ENCODE data around the gene OR5D13.

The OR5D13 gene

GRCh38 chr11:55773138-55773537 lies at the start of gene OR5D13:
Gene OR5D13, plus strand, starts transcription at chr11:55773438. Its CDS starts 0 bp downstream, at chr11:55773438.
- FAIRE-seq: no peak

- FAIRE-seq: no peak
Measured at GRCh38 chr11:55726715-55727324, 46.4 kb upstream of the OR5D13 start.

DNA sequence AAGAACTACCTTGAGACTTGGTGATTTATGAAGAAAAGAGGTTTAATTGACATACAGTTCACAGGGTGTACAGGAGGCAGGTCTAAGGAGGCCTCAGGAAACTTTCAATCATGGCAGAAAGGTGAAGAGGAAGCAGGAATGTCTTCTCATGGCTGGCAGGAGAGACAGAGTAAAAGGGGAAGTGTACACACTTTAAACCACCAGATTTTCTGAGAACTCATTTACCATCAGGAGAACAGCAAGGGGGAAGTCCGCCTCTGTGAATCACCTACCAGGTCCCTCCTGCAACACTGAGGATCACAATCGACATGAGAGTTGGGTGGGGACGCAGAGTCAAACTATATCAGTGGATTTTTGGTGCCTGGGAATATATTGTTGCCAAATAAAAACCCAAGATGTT lies 40.3 kb upstream of the OR5D13 start:
- no peak for FAIRE-seq

- no peak for FAIRE-seq
Measured at GRCh38 chr11:55791606-55792005, 18.4 kb downstream of the OR5D13 start.

GRCh38 chr11:55793321-55793720 lies 20.1 kb downstream of the OR5D13 start:
- no peak for FAIRE-seq

DNA sequence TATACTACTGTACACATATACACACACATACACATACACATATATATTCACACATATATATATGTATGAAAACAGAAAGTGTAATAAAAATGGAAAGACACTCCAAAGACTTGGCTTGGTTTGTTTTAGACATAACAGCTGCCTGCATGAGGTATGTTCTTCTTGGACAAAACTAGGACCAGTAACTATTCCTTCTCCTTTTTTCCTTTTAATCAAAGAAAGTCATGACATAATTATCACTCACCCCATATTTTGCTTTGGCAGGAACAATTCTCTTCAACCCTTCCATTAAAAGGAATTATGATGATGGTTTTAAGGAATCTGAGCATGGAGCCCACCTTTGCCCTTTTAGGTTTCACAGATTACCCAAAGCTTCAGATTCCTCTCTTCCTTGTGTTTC lies 22.0 kb downstream of the OR5D13 start, which contains the start of gene OR5D14:
TSS of gene OR5D14 (plus strand) at position 301 of the 400 bp plus-strand sequence. CDS start at position 301, 0 bp downstream.
- no peak for FAIRE-seq

- FAIRE-seq: no peak
Measured at GRCh38 chr11:55806248-55806647, 33.0 kb downstream of the OR5D13 start.

DNA sequence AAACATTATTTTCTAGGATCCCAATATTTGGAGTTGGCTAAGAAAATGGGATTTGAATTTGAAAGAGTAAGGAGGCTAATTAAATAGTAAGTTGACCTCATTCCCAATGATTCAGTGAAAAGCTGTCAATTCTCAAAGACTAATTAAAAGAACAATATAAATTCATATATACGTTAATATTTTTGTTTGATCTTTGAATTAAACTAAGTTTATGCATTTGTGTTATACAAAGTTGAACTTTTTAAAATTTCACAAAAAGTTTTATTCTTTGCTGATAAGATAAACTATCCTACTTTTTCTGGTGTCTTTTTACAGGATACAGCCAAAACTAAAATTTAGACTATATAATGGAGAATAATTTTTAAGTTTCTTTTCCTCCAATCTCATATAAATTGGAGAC lies 37.8 kb downstream of the OR5D13 start, which contains the start of gene OR5L1:
TSS of gene OR5L1 (plus strand) at position 301 of the 400 bp plus-strand sequence. CDS start 100 bp downstream, outside the sequence.
- FAIRE-seq: no peak

DNA sequence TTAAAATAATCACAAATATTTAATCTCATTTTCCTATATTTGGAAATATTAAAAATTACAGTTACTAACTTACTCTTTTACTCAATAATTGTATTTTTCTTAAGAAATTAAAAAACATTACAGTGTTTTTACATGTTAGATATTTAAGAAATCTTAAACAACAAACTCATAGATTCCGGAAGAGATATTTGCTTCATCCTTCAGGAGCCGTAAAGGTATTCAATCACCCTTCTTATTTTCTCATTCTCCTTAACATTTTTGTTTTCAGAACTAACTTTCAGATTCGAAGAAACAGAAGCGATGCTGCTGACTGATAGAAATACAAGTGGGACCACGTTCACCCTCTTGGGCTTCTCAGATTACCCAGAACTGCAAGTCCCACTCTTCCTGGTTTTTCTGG lies 46.1 kb downstream of the OR5D13 start, which contains the start of gene OR5D18:
TSS of gene OR5D18 (plus strand) at position 301 of the 400 bp plus-strand sequence. CDS start at position 301, 0 bp downstream.
- FAIRE-seq: no peak

Measured in TTC549 (cell line).